ENCODE data around the gene SLMAP.

GRCh38 chr3:57731311-57731710 lies 24.8 kb upstream of the SLMAP start:
- TF ChIP-seq POLR2A (IDR thresholded peaks at IDR 0.05; ENCODE audit: low read depth, low read length) = no peak
- no peak for TF ChIP-seq POLR2AphosphoS5 (IDR thresholded peaks at IDR 0.05; ENCODE audit: low read depth, low read length)
- TF ChIP-seq PAX5 (IDR thresholded peaks at IDR 0.05; ENCODE audit: insufficient read depth, low read length, severe bottlenecking) = no peak
- no peak for TF ChIP-seq TAF1 (IDR thresholded peaks at IDR 0.05; ENCODE audit: low read depth, low read length)
- TF ChIP-seq POU2F2 (IDR thresholded peaks at IDR 0.05; ENCODE audit: low read depth, low read length) = no peak
